Measurements from ENCODE around the gene SF3B3.

DNA sequence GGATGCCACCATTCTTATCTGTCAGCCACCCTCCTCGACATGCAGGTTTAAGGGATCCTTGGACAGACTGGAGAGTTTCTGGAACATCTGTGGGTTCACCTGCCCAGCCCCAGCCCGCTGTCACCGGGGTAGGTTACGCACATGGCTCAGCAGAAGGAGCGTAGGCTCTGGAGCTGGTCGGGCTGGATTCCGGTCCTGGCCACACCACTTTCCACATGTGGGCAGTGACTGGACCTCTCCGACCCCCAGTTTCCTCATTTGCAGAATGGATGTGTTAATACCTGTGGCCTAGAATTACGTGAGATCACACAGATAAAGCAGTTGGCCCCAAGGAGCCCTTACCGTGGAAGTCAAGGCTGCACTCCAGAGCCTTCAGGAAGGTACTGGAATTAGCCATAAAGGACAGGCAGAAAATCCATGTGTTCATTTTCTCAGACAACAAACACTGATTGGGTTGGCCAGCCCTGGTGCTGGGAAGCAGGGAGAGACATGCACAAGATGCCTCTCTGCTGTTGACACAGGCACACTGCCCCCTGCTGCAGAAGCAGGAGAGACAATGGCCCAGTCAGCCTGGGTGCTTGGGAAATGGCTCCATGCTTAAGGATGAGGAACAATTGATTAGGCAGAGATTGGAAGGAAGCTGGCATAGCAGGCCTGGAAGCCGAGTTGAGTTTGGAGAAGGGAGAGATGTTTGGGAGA is 58.8 kb downstream of the SF3B3 start:
- TF ChIP-seq, protein P1, sequence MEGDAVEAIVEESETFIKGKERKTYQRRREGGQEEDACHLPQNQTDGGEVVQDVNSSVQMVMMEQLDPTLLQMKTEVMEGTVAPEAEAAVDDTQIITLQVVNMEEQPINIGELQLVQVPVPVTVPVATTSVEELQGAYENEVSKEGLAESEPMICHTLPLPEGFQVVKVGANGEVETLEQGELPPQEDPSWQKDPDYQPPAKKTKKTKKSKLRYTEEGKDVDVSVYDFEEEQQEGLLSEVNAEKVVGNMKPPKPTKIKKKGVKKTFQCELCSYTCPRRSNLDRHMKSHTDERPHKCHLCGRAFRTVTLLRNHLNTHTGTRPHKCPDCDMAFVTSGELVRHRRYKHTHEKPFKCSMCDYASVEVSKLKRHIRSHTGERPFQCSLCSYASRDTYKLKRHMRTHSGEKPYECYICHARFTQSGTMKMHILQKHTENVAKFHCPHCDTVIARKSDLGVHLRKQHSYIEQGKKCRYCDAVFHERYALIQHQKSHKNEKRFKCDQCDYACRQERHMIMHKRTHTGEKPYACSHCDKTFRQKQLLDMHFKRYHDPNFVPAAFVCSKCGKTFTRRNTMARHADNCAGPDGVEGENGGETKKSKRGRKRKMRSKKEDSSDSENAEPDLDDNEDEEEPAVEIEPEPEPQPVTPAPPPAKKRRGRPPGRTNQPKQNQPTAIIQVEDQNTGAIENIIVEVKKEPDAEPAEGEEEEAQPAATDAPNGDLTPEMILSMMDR (IDR thresholded peaks at IDR 0.05) = no peak
- no peak for TF ChIP-seq POLR2A (IDR thresholded peaks at IDR 0.05)
